HG03045 (cell line): ENCODE data around the gene MAN1C1.
A peak's percentile ranks its signal among the peaks of the same experiment; 100 is the strongest.

ENCODE experiments used
- ATAC-seq: cut with Tn5 transposase; IDR thresholded peaks from one replicate; pipeline ENCODE4 v1.9.1; 2021; ENCODE audit warnings: mild to moderate bottlenecking, moderate library complexity; ENCODE audit not compliant: unreplicated experiment

The MAN1C1 gene

GRCh38 chr1:25808481-25809244 is 192.1 kb downstream of the MAN1C1 start:
- ATAC-seq = no peak

- no peak for ATAC-seq
Observed at GRCh38 chr1:25809283-25809926, 192.8 kb downstream of the MAN1C1 start.

- ATAC-seq = no peak
Observed at GRCh38 chr1:25809929-25810328, 193.3 kb downstream of the MAN1C1 start.

GRCh38 chr1:25810341-25811299 is 194.0 kb downstream of the MAN1C1 start:
- ATAC-seq = no peak

GRCh38 chr1:25811384-25812082 is 194.9 kb downstream of the MAN1C1 start:
- ATAC-seq = no peak

- no peak for ATAC-seq
Observed at GRCh38 chr1:25813071-25813733, 196.6 kb downstream of the MAN1C1 start.

GRCh38 chr1:25813734-25814471 is 197.3 kb downstream of the MAN1C1 start:
- no peak for ATAC-seq

GRCh38 chr1:25814549-25815087 is 198.0 kb downstream of the MAN1C1 start:
- ATAC-seq = no peak

GRCh38 chr1:25815208-25816111 is 198.9 kb downstream of the MAN1C1 start:
- no peak for ATAC-seq

GRCh38 chr1:25816112-25816718 is 199.6 kb downstream of the MAN1C1 start:
- no peak for ATAC-seq

- ATAC-seq = no peak
Observed at GRCh38 chr1:25817840-25818501, 201.4 kb downstream of the MAN1C1 start.

GRCh38 chr1:25818569-25818968 is 202.0 kb downstream of the MAN1C1 start:
- no peak for ATAC-seq

GRCh38 chr1:25819491-25820246 is 203.1 kb downstream of the MAN1C1 start, which contains the start of gene MTFR1L:
MTFR1L (plus strand) TSS chr1:25819954; CDS start chr1:25823105, 3,151 bp downstream.
- ATAC-seq = peak; percentile 87

GRCh38 chr1:25820247-25821111 is 203.9 kb downstream of the MAN1C1 start:
- peak; percentile 43 for ATAC-seq

GRCh38 chr1:25821112-25821476 is 204.5 kb downstream of the MAN1C1 start:
- no peak for ATAC-seq
